Mesenteric fat pad (tissue), 1 donor: Measurements from ENCODE around the gene RHAG. TPM values are rescaled to one million over a fixed set of nuclear protein-coding genes. Genes with fewer than 3 reads are reported as not detected.

ENCODE experiments used
- DNase-seq: peaks from one replicate; pipeline ENCODE4 v3.0.0-alpha.2; 2020; ENCODE audit warnings: low spot score
- total RNA-seq: library from RNA; stranded (reverse); fragmentation: NEBNext Ultra II Directional; extraction: Animal tissue kit (Norgen Biotek cat#: 25700); gene quantifications from one replicate; pipeline ENCODE4 v1.2.1, GENCODE V29; 2021
- donor health status: DM: yes; HTN: yes; CAD: no.

Gene RHAG
- total RNA-seq, 1 donor from 2014 or later: not detected

DNA sequence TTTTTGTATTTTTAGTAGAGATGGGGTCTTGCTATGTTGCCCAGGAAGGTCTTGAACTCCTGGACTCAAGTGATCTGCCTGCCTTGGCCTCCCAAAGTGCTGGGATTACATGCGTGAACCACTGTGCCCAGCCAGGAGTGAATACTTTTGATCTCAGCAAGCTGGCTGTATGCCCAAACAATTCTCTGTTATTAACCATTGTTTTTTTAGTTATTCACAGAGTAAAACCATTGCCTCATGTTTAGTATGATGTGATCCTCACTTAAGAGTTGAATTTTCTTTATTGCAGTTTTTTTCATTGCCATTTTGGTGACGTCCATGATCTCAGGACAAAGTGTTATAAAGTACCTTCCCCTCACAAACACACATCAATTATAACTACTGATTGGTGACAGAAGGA, 71.4 kb downstream of the RHAG start:
- no peak for DNase-seq

DNA sequence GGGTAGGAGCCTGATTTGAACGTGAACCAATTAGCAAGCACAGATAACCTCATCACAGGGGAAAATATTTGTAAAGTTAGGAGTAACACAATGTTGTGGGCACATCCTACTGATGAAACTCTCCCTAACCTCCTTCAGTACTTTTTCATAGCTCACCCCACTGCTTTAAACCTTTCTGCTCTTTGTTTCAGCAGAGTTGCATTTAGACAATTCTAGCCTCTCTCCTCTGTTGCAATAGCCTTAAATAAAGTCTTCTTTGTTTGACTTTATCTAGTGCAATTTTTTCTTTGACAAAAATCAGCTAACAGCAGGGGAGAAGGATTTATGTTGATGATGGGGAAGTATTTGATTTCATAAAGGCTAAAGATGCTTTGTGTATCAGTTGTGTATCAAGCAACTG, 72.1 kb downstream of the RHAG start:
- DNase-seq: no peak

DNA sequence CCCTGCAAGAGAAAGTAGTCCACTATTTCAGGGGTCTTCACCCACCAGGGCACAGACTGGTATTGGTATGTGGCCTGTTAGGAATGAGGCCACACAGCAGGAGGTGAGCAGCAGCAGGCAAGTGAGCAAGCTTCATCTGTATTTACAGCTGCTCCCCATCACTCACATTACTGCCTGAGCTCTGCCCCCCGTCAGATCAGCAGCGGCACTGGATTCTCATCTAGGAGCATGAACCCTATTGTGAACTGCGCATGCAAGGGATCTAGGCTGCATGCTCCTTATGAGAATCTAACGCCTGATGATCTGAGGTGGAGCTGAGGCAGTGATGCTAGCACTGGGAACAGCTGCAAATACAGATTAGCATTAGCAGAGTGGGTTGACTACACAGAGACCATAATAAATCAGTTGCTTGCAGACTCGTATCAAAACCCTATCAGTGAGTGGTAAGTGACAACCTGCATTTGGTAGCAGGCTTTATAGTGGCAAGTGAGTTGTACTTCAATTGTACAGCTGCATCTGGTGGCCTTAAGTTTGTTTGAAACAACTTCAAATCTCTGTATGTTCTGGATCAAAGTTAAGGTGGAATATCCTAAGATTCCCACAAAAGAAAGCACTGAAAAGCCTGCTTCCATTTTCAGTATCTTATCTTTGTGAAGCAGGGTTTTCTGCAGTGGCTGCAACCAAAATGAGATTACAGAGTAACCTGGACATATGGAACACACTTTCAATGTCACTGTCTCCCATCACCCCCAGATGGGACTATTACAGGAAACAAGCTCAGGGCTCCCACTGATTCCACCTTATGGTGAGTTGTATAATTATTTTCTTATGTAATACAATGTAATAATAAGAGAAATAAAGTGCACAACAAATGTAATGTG, 73.4 kb downstream of the RHAG start:
- DNase-seq: no peak

- no peak for DNase-seq
Measured at GRCh38 chr6:49558238-49558637, 78.4 kb downstream of the RHAG start.

GRCh38 chr6:49557177-49557576, 79.5 kb downstream of the RHAG start:
- no peak for DNase-seq

DNA sequence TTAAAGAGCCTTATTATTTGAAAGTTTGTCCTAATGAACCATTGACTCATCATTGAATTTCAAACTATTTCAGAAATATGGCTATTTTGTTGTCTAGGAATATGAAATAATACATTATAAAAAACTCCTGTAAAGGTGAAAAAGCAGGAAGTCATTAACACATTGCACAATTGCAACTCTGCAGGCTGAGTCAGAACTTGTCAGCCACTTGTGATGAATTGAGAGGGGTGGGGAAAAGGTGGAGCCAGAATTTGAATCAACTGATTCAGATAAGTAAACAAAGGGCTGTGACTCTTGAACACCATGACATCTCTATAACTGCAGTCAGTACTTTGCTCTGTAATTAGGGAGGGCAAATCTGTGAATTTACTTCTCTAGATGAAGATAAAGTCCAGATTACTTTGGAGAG, 80.2 kb downstream of the RHAG start:
- no peak for DNase-seq

- no peak for DNase-seq
Measured at GRCh38 chr6:49555951-49556350, 80.7 kb downstream of the RHAG start.

Other genes with a start within 250 kb of the RHAG start
- 18.9 TPM for gene MMUT, start 173.6 kb downstream of the RHAG start, total RNA-seq
- 3.1 TPM for gene CENPQ, start 173.5 kb downstream of the RHAG start, total RNA-seq
- not detected for gene GLYATL3, start 136.9 kb downstream of the RHAG start, total RNA-seq
- gene C6orf141, start 86.2 kb downstream of the RHAG start, total RNA-seq: 3.9 TPM
- gene CRISP2, start 76.7 kb upstream of the RHAG start, total RNA-seq: not detected
- not detected for gene CRISP3, start 107.5 kb upstream of the RHAG start, total RNA-seq
- gene PGK2, start 150.4 kb upstream of the RHAG start, total RNA-seq: not detected
- gene CRISP1, start 229.7 kb upstream of the RHAG start, total RNA-seq: not detected